GM12891 (cell line): ENCODE measurements around the gene TBC1D22A.

Experiments used
- PAX5 ChIP-seq: IDR thresholded peaks from 2 replicates; pipeline ENCODE4 v1.6.1; 2011; ENCODE audit warnings: low read length, moderate library complexity, mild to moderate bottlenecking; ENCODE audit not compliant: insufficient read depth, severe bottlenecking
- POLR2A ChIP-seq: IDR thresholded peaks from 2 replicates; pipeline ENCODE4 v1.6.1; 2011; ENCODE audit warnings: low read depth, low read length, control low read depth
- POLR2AphosphoS5 ChIP-seq: IDR thresholded peaks from 2 replicates; pipeline ENCODE4 v1.6.1; 2011; ENCODE audit warnings: low read depth, low read length, control low read depth
- TAF1 ChIP-seq: IDR thresholded peaks from 2 replicates; pipeline ENCODE4 v1.6.1; 2011; ENCODE audit warnings: low read depth, low read length, control low read depth

DNA sequence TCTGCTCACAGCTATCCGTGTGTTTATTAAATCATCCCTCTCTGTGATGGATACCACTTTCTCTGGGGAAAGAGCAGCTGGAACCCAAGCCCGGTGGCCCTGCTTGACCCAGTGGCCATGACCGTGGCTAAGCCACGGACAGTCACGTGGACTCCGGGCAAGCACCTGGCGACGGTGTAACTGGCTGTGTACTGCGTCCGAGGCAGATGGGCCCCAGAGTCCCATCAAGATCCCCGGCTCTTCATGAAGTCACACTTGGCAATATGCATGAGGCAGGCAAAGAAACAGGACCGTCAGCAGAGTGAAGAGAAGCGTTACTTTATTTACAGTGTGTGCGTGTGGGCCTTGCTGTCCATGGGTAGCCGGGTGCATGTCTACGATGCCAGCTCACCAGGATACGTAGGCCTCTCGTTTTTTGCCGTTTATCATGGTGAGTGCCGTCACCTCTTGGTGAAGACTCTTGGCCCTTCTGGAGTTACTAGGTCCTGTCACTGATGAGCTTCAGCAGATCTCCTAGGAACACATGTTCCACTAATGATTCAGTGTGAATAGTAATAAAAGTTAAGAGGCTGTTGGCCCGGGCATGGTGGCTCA, 366.3 kb downstream of the TBC1D22A start:
- TF ChIP-seq PAX5 (no peak), POLR2AphosphoS5 (no peak), POLR2A (no peak), TAF1 (no peak)
